IPS-11a (cell line): Measurements from ENCODE around the gene MYMK.

Source experiments
- H3K4me3 ChIP-seq: one replicate; pipeline ENCODE4 v1.5.1; 2013; ENCODE audit warnings: low read depth, low read length, control low read depth

The MYMK gene

DNA sequence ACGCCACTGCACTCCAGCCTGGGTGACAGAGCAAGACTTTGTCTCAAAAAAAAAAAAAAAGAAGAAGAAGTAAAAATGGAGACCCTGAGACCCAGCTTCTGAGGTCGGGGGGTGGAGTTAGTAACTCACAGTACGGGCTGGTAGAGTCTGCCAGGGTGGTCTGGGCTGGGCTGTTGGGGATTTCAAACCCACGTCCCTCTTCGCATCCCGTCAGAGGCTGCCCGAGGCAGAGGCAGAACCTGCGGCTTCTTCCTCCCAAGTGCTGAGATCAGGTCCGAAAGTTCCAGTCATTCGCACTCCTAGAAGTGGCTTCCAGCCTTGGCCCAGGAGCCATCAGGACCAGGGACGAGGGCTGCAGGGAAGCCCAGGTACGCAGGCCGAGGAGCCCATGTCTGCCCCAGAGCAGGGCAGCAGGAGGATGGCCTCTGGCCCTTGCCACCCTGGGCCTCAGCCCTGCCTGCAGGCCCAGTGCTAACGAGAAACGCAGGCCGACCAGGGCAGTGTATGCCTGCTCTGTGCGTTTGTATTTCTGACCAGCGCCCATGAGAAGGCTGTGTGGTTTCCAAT, 36.0 kb downstream of the MYMK start:
- H3K4me3 ChIP-seq, result no peak overlapping the region

DNA sequence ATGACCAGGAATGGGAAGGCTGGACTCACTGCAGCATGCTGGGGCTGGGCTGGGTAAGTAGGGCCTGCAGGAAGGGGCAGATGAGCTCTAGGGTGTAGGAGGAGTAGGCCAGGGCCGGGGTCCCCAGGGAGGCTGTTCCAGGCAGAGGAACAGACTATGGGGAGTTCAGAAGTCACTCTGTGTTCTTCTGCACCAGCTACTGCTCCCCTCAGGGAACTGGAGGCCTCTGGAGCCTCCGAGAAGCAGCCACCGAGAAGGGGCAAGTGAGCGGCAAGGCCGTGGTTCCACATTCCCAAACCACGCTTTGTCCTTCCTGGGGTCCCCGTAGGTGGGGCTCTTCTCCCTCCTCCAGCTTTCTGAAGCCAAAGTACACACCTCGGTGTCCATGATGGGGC, 37.4 kb downstream of the MYMK start:
- no peak overlapping the region for H3K4me3 ChIP-seq

DNA sequence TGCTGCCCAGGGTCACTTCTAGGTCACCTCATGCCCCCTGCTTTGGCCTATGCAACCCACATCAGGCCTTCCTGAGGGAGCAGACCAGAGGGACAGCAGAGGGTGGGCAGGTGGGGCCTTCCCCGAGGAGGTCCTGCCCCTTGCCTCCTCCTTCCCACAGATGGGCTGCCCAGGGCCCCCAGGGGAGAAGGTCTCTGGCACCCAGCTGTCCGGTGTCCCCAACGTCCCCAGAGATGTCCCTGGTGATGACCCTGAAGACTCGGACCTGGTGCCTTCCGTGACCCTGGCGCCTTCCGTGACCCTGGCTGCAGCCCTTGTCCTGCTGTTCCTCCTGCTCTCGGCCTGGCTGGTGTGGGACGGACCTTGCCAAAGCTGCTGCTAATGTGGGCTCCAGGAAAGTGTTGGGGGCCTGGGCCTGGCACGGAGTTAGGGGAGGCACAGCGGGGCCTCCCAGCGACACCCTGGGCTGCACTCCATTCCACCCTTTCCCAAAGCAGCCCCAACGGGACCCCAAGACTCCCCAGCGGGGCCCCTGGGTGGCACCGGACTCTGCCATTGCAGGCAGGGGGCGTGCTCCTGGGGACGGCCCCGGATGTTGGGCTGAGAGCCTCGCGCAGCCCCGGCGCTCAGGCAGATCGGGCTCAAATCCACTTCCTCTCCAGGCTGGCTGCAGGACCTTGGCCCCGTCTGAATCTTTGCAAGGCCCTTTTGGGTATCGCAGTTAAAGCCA, 39.1 kb downstream of the MYMK start:
- no peak overlapping the region for H3K4me3 ChIP-seq

DNA sequence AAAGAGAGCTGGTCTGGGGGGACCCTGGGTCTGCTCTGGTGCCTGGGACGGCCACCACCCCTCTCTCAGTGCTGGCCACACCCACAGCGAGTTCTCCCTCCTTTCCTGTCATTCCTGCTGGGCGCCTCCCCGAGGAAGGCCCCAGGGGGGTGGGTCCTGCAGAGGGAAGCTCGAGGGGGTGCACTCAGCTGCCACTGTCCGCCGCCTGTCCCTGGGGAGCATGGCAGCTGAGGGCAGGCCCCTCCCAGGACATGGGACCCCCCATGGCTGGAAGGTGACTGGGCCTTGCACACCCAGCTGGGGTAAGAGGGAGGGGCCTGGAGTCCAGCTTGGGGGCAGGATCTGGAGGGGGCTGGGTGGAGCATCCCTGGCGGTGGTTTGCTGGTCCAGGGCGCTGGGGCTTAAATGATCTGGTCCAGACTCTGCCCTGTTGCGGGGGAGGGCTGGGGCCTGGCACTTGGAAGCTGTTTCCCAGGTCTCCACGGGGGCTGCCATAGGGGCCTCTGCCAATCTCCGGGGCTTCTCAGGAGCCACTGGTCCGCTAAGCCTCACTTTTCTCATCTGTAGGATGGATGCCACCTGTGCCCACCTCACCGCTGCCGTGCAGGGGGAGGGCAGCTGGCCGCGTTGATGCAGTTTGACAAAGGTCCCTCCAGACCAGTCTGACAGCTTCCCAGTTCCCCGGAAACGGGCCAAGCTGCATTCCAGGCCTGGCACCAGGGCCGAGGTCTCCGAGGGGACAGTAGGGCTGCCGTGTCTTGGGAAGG, 39.9 kb downstream of the MYMK start:
- no peak overlapping the region for H3K4me3 ChIP-seq

DNA sequence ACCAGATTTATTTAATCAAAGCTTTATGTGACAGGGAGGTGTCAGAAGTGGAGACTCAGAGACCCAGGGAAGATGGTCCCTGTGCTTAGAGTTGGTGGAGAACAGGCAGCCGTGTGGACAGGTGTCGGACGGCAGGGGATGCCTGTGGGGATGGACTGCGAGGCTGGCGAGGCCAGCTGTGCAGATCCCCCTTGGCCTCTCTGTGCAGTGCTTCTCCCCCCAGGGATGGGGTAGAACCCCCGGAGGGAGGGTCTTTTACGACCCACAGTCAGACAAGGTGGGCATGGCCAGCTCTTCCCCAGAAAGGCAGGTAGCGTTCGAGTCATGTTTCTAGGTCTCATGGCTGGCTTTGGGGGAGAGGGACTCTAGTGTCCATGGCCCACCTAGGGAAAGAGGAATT, 41.1 kb downstream of the MYMK start:
- H3K4me3 ChIP-seq, result no peak overlapping the region

DNA sequence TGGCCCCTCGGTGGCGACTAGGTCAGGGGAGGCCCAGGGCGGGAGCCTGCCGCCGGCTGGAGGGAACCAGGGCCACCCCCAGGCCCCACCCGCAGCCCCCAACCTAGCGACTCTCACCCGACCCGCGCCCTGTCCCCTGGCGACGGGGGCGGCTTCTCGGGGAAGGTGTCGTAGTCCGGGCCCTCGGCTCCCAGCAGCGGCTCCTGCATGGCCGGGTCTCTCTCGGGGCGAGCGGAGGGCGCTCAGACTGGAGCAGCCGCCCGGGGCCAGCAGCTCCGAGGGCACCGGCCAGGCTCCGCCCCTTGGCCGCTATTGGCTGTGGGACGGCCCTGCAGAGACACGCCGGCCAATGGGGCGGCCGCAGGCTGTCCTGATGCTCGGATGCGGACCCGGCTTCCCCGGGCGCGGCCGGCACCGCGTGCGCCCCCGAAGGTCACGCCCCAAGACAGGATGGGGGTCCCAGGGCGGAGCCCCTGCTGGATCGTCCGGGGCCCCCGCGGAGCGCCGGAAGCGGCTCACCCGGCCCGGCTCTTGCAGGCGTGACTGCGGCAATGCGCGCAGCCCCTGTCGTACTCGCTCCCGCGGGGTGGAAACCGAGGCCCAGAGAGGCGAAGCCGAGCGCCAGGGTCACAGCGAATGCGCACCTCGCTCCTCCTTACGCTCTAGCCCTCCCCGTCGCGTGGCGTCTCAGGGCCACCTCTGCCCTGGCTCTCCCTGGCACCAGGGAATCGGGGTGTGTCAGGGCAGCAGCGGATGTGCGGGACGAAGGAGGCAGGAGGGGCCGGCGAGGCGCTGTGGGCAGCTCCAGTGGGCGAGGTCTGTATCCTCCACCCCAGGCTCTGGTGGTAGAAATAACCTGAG, 45.7 kb downstream of the MYMK start, which contains the start of gene SLC2A6:
Gene SLC2A6, minus strand, starts transcription at position 249 of the 861 bp plus-strand sequence. Its CDS starts 40 bp downstream, at position 209.
- peak within 1 kb of the TSS; percentile 51 for H3K4me3 ChIP-seq

DNA sequence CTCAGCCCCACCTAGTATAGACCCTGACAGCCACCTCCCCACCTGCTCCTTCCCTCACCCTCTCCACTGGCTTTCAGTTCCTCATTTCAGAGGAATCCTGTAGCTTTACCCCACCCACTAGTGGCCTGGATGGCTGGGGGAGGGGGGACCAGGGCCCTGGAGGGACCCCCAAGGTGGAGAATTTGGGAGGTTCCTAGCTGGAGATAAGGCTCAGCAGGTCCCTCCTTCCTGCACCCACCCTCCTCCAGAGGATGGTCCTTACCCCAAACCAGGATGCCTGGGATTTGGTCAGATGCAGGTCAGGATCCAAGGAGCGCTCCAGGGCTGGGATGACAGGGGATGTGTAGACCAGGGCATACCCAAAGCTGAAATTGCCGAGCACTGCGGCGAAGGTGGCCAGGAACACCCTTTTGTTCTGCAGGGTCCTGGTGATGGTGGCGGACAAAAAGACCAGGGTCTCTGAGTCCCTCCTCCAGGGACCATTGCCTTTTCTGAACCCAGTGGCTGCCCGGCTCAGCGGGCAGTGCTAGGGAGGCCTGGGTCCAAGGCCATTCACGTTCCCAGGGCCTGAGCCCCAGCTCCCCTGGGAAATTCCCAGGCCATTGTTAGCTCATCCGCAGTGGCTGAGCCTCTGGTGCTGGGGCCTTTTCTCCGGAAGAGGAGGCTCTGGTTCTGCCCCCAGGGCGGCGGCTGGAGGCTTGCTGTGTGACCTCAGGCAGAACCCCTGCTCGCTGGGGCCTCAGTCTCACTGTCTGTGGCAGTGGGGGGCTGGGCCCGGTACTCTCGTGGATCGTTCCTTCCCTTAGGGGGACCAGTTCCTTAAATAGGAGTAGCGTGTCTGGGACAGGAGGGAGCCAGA, 46.5 kb downstream of the MYMK start:
- H3K4me3 ChIP-seq, result peak overlapping the region; percentile 51

DNA sequence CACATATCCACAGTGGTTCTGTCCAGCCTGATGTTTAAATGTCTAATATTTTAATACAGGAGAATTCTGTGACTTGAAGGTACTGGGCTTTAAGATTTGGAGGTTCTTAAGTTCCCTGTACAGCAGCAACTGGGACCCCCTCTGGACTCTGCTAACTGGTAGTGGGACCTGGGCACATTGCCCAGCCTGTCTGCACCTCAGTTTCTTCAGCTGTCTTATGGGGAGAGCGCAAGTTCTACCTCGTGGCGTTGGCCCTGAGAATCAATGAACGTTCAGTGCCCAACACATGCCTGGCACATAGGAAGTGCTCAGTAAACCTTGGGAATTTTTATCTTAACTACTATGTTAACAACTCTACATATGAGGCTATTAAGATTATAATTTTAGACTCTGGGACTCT, 47.3 kb downstream of the MYMK start:
- H3K4me3 ChIP-seq, result no peak overlapping the region

DNA sequence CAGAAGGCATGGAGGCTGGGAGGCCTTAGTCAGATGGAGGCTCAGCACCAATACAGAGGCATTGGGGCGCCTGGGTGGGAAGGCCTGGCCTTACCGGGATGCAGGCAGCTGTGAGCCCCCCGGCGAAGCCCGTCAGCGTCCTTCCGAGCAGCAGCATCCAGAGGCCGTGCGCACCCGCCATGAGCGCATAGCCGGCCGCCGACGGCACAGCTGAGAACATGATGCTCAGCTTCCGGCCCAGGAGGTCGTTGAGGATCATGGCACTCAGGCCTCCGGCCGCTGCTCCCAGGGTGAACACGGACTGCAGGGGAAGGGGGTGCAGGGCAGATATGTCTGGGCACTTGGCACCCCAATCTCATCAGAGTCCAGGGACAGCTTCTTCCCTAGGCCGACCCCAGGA, 47.8 kb downstream of the MYMK start:
- no peak overlapping the region for H3K4me3 ChIP-seq

DNA sequence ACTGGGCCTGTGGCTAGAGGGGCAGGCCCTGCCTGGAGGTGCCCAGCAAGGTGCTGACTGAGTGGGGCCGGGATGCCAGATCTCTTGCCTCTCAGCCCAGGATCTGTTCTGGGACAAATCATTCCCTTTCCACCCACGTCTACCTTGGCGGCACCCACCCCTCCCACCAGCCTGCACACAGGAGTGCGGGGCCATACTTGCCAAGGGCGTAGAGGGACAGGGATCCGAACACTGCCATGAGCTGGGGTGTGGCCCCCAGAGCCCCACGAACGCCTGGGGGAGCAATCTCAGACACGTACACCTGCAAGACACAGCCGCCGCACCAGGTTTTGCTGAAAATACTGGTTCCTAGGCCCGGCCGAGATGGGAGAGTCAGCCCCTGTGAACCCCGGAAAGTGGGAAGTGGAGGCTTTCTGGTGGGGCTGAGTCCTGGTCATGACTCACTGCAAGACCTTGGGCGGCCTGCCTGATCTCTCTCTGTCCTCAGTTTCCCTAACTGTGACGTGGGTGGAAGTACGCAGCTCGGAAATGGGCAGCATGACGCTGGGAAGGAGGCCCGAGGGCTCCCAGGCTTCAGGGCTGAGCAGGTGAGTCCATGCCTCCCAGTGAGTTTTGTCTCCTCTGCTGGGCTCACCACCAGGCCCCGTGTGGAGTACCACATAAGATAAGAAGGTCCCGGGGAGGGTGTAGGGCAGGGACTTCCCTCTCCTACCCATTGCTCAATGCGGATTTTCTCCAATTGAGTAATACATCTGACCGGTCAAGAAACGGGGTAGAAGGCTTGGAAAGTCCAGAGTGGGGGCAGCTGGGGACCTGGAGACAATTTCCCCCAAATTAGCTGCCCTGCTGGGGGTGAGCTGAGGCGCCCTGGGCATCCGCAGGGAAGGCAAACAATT, 48.5 kb downstream of the MYMK start:
- no peak overlapping the region for H3K4me3 ChIP-seq

DNA sequence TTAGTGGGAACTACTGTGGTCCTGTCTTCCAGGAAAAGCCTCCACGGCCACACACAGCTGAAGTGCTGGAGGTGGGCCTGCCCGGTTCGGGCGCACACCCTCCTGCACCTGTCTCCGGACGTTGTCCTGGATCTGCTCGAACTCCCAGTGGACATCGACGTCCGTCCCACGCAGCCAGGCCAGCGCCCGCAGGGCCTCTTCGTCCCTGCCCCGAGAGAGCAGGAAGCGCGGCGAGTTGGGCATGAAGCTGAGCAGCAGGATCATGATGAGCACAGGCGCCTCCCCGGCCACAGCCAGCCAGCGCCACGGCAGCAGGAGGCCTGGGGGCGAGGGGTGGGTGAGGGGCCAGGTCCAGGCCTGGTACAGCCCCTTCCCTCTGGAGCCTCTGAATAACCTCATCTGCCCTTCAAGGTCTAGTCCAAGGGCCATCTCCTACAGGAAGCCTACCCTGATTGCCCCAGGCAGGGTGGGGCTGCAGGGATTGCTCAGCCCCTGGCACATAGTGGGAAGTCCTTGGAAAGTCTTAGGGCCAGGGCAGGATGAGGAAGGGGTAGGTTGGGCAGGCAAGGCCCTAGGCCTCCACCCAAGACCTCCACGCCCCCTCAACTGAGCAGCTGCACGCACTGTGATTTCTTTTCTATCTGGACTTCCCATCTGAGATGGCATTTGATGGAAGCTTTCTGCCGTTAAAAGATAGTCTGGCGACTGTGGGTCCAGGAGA, 49.3 kb downstream of the MYMK start:
- no peak overlapping the region for H3K4me3 ChIP-seq

DNA sequence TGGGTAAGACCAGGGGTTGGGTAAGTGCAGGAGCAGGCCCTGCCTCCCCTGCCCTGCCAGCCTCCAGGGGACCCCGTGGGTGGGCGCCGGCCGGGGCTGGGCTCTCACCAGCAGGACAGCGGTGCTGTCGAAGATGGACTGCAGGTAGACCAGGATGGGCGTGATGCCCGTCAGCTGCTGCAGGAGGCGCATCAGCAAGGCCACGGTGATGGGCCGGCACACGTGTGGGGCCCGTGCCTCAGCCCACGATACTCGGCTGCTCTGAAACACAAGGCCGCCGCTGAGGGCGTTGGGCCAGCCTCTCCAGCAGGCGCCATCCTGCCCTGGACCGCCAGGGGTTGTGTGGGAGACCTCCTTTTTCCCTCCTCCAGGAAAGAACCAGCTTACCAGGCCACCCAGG, 49.9 kb downstream of the MYMK start:
- no peak overlapping the region for H3K4me3 ChIP-seq

DNA sequence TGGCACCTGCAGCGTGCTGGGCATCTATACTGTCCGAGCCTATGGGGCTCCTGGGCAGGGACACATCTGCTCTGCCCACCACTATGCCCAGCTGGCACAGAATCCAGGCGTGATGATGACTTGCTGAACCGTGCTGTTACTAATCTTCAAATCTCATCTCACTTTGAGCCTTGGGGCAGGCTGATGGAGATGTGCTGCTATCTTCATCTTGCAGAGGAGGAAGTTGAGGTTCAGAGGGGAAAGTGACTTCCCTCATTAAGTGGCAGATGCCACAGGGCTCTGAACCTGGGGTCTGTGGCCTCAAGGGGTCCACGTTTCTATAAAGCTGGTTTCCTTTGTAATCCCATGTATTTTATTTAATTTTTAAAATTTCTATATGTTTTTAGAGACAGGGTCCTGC, 50.5 kb downstream of the MYMK start:
- H3K4me3 ChIP-seq, result no peak overlapping the region

DNA sequence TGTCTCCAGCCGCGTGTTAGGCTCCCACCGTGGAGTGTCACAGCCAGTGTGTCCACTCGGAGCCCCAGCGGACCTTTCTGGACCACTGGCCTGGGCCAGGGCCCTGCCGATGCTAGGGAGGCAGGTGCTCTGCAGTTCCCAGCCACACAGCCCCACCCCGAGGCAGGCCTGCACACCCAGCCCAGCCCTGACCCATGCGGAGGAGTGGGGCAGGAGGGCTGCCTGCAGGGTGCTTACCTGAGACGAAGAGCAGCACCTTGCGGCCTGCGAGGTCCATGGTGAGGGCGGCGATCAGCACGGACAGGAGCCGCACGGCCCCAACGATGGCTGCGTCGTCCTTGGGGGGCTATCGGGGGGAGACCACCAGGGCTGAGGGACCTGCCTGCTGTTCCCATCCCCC, 51.0 kb downstream of the MYMK start:
- H3K4me3 ChIP-seq, result no peak overlapping the region

DNA sequence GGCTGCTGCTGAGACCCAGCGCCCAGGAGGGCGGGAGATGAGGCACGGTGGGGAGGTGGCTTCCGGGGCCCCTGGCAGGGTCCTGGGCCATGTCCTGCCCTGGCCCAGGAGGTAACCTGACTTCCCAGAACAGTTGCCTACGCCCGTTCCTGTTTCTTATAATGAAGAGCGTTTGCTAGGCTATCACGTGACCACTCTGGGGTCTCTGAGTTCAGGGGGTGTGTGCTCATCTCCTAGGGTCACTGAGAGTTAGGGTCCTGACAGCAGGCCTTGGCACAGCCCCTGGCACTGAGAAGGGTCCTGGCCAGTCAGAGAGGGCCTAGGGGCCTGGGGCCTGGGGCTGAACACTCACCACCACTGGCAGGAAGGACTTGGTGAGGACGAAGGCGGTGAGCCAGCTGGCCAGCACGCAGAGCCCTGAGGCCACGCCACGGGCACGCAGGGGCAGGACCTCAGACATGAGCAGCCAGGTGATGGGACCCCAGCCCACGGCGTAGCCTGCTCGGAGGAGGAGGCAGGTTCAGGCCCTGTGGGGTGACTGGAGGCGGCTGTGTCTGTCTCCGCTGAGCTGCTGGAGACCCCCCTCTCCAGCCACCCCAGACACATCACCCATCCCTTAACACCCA, 51.9 kb downstream of the MYMK start:
- no peak overlapping the region for H3K4me3 ChIP-seq

DNA sequence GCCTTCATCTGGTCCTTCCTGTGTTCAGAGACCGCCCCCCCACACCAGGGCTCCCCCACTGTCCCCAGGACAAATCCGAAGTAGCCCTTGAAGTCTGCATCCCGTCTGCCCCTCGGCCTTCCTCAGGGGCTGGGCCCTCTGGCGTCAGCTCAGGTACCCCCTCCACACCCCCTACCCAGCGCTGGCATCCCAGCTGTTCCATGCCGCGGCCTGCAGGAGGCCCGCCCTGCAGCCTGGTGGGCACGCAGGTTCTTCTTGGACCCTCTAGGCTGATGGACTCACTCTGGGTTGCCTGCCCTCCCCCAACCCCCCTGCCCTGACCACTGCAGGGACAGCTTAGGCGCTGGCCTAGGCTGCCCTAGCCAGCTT, 52.5 kb downstream of the MYMK start:
- H3K4me3 ChIP-seq, result no peak overlapping the region

DNA sequence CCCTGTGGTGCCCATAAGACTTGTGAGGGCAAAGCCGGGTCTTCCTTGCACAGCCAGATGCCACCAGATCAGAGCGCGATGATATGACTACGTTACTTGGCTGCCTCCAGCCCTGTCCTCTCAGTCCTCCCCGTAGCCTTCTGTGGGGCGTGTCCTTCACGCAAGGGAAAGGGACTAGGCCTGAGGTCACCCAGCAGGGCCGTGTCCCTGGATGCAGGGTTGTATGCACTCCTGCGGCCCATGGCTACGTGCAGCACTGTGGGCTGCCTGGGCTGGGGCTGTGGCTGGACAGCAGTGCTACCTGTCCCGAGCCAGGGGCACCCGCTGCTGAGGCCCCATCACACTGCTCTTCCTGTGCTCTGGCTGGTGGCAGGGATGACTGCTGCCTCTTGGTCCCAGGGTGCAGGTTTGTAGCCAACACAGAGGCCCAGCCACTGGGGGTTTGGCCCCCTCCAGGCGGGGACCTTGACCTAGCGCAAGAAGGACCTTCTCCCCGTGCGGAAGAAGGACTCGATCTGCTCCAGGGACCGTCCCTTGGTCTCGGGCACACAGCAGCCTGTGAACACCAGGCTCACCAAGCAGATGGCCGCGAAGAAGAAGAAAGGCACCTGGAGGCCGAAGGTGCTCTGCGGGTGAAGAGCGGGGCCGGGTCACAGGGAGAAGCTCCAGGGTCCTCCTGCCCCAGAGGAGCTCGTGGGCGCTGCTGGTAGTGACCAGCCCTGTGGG, 53.0 kb downstream of the MYMK start:
- H3K4me3 ChIP-seq, result no peak overlapping the region

DNA sequence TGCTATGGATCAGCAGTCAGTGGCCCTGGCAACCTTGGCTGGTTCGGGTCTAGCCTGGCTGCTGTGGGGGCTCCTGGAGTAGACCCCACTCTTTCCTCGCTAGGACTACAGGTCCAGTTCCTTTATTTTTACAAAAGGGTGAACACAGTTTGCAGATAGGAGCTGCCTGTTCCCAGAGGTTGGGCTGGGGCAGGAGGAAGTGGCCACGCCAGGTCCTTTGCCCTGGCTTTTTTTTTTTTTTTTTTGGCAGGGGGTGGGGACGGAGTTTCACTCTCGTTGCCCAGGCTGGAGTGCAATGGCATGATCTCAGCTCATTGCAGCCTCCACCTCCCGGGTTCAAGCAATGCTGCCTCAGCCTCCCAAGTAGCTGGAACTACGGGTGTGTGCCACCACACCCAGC, 53.8 kb downstream of the MYMK start:
- H3K4me3 ChIP-seq, result no peak overlapping the region
